Mucosa of descending colon (tissue), 3 donors: Measurements from ENCODE around the gene EHMT1. TPM values are rescaled to one million over a fixed set of nuclear protein-coding genes. Genes with fewer than 3 reads are reported as not detected.
A peak's percentile ranks its signal among the peaks of the same experiment; 100 is the strongest.

Experiments
- ATAC-seq: fragments of 200-7000 bp; cut with Tn5 transposase; one replicate; pipeline ENCODE4 v1.9.1; 2020; ENCODE audit warnings: mild to moderate bottlenecking, moderate library complexity
- DNase-seq, 3 donors: peaks; one replicate each; pipeline ENCODE4 v3.0.0-alpha.2; 2020
- H3K36me3 ChIP-seq: fragments of 200-600 bp; one replicate; pipeline ENCODE4 v1.8.0; 2021; ENCODE audit warnings: low read depth, mild to moderate bottlenecking
- H3K4me1 ChIP-seq: fragments of 200-600 bp; one replicate; pipeline ENCODE4 v1.8.0; 2021; ENCODE audit warnings: low read depth, mild to moderate bottlenecking
- H3K4me3 ChIP-seq: fragments of 200-600 bp; one replicate; pipeline ENCODE4 v1.8.0; 2021; ENCODE audit warnings: mild to moderate bottlenecking
- H3K9me3 ChIP-seq: fragments of 200-600 bp; one replicate; pipeline ENCODE4 v1.8.0; 2021; ENCODE audit warnings: mild to moderate bottlenecking
- CTCF ChIP-seq: fragments of 200-600 bp; IDR thresholded peaks from one replicate; pipeline ENCODE4 v1.8.0; 2022; ENCODE audit warnings: antibody characterized with exemption, mild to moderate bottlenecking
- intact Hi-C, 2 donors: fragments of 100-400 bp; cut with DNase I in 1 of 2; cut with micrococcal nuclease in 1 of 2; formaldehyde crosslinking; loops; one replicate each; pipeline versions ENCODE4 v1.11.0 to v1.11.1; 2022; cut with DNase I, micrococcal nuclease
- total RNA-seq, 3 donors: library from RNA; stranded (reverse); fragmentation: NEBNext Ultra II Directional in 2 of 3; extraction: Animal tissue kit (Norgen Biotek cat#: 25700) in 2 of 3; gene quantifications; one replicate each; pipeline versions ENCODE4 v1.2.1 to v1.2.4, GENCODE V29; 2021 to 2023
- donor health status: DM: no; HTN: no; CAD: no; lungs with moderate emphysema.
- donor health status: DM: no; HTN: no; CAD: no.
- donor health status: DM: no; HTN: yes; CAD: no.

The EHMT1 gene
- total RNA-seq, 3 donors from 2014 or later, result 78.4 to 90.8 (median 83.3) TPM

- H3K4me1 ChIP-seq, result peaks cover 5% of the 10 kb centered on the region
- peak; percentile 75 for TF ChIP-seq CTCF
- DNase-seq (peak in 1 of 3 donors; percentile 66), ATAC-seq (peak; percentile 70)
- intact Hi-C loops, result no loop called here
- no peaks in the 10 kb centered on the region for H3K36me3 ChIP-seq
- H3K4me3 ChIP-seq, result no peak overlapping the region
- H3K9me3 ChIP-seq, result no peaks in the 10 kb centered on the region
These were observed 54.3 kb downstream of the EHMT1 start for GRCh38 chr9:137672907-137673791.

- ATAC-seq (no peak), DNase-seq (no peak)
- H3K36me3 ChIP-seq, result no peaks in the 10 kb centered on the region
- H3K9me3 ChIP-seq, result no peaks in the 10 kb centered on the region
- no peak for TF ChIP-seq CTCF
- no peak overlapping the region for H3K4me3 ChIP-seq
- intact Hi-C loops, result no loop called here
- peaks cover 5% of the 10 kb centered on the region for H3K4me1 ChIP-seq
These were observed 55.1 kb downstream of the EHMT1 start for GRCh38 chr9:137673886-137674285.

- Histone ChIP-seq H3K36me3 (no peaks in the 10 kb centered on the region), H3K9me3 (no peaks in the 10 kb centered on the region), H3K4me3 (no peak overlapping the region), H3K4me1 (peaks cover 10% of the 10 kb centered on the region)
- ATAC-seq, result no peak
- intact Hi-C loops, result no loop called here
- no peak for DNase-seq
- no peak for TF ChIP-seq CTCF
These were observed 55.6 kb downstream of the EHMT1 start for GRCh38 chr9:137674307-137674975.

- Histone ChIP-seq H3K9me3 (no peaks in the 10 kb centered on the region), H3K4me3 (no peak overlapping the region), H3K4me1 (peaks cover 9% of the 10 kb centered on the region), H3K36me3 (no peaks in the 10 kb centered on the region)
- no peak for TF ChIP-seq CTCF
- intact Hi-C loops, result no loop called here
- no peak for ATAC-seq
- no peak for DNase-seq
These were observed 56.1 kb downstream of the EHMT1 start for GRCh38 chr9:137674976-137675320.

- H3K4me1 ChIP-seq, result peaks cover 5% of the 10 kb centered on the region
These were observed 58.2 kb downstream of the EHMT1 start for GRCh38 chr9:137676998-137677397.

More at GRCh38 chr9:137676998-137677397, 58.2 kb downstream of the EHMT1 start:
- intact Hi-C loops, result no loop called here
- TF ChIP-seq CTCF, result no peak
- DNase-seq (no peak), ATAC-seq (no peak)
- no peaks in the 10 kb centered on the region for H3K36me3 ChIP-seq
- no peak overlapping the region for H3K4me3 ChIP-seq
- H3K9me3 ChIP-seq, result no peaks in the 10 kb centered on the region
